Mesendoderm (in vitro differentiated cells): ENCODE measurements around the gene IP6K2.
"Not testable (repeated sequence)": the region's sequence is repeated elsewhere in the genome, so short reads cannot be mapped to it uniquely, and the experiment has no call there.

Experiments
- DNase-seq: peaks from one replicate; pipeline ENCODE4 v3.0.0; 2013
- H2AK5ac ChIP-seq: 2 replicates; pipeline ENCODE4 v1.6.1; 2013; ENCODE audit warnings: low read length, inconsistent platforms
- H2BK120ac ChIP-seq: 2 replicates; pipeline ENCODE4 v1.6.1; 2013; ENCODE audit warnings: low read depth, mild to moderate bottlenecking, low read length, moderate library complexity, mixed read lengths
- H2BK15ac ChIP-seq: replicated peaks from 2 replicates; pipeline ENCODE4 v1.6.1; 2013; ENCODE audit warnings: low read depth, mild to moderate bottlenecking, moderate library complexity
- H2BK5ac ChIP-seq: 2 replicates; pipeline ENCODE4 v1.6.1; 2013; ENCODE audit warnings: low read length, inconsistent platforms
- H3K18ac ChIP-seq: 2 replicates; pipeline ENCODE4 v1.6.1; 2013; ENCODE audit warnings: mild to moderate bottlenecking, low read length, mixed read lengths
- H3K23ac ChIP-seq: one replicate; pipeline ENCODE4 v1.6.1; 2013; ENCODE audit warnings: low read length
- H3K27ac ChIP-seq: 2 replicates; pipeline ENCODE4 v1.5.1; 2013; ENCODE audit warnings: low read depth, mild to moderate bottlenecking, inconsistent platforms, low read length, moderate library complexity
- H3K27me3 ChIP-seq: 2 replicates; pipeline ENCODE4 v1.6.1; 2013; ENCODE audit warnings: low read length, control low read depth, mild to moderate bottlenecking, inconsistent platforms; ENCODE audit not compliant: insufficient read depth, poor library complexity
- H3K36me3 ChIP-seq: 2 replicates; pipeline ENCODE4 v1.6.1; 2013; ENCODE audit warnings: low read length, inconsistent platforms; ENCODE audit not compliant: control insufficient read depth, insufficient read depth
- H3K4ac ChIP-seq: one replicate; pipeline ENCODE4 v1.6.1; 2013; ENCODE audit warnings: low read depth, mild to moderate bottlenecking, low read length, moderate library complexity
- H3K4me1 ChIP-seq: 2 replicates; pipeline ENCODE4 v1.6.1; 2013; ENCODE audit warnings: low read depth, low read length, inconsistent platforms; ENCODE audit not compliant: control insufficient read depth
- H3K4me2 ChIP-seq: 2 replicates; pipeline ENCODE4 v1.6.1; 2013; ENCODE audit warnings: low read length
- H3K4me3 ChIP-seq: 2 replicates; pipeline ENCODE4 v1.5.1; 2013; ENCODE audit warnings: mild to moderate bottlenecking, low read length
- H3K56ac ChIP-seq: one replicate; pipeline ENCODE4 v1.6.1; 2013; ENCODE audit warnings: low read length
- H3K79me1 ChIP-seq: 2 replicates; pipeline ENCODE4 v1.6.1; 2013; ENCODE audit warnings: low read length, inconsistent platforms
- H3K79me2 ChIP-seq: 2 replicates; pipeline ENCODE4 v1.6.1; 2013; ENCODE audit warnings: mild to moderate bottlenecking, low read length; ENCODE audit not compliant: control insufficient read depth, insufficient read depth
- H3K9ac ChIP-seq: 2 replicates; pipeline ENCODE4 v1.6.1; 2013; ENCODE audit warnings: low read length, inconsistent platforms
- H4K5ac ChIP-seq: one replicate; pipeline ENCODE4 v1.6.1; 2013; ENCODE audit warnings: low read length
- H4K8ac ChIP-seq: one replicate; pipeline ENCODE4 v1.6.1; 2013; ENCODE audit warnings: low read depth, mild to moderate bottlenecking, control low read depth, low read length, moderate library complexity
- WGBS: extraction: QIAGEN DNeasy Blood & Tissue Kit; methylation state at CpG from one replicate; pipeline ENCODE4 v1.1.7; 2013; ENCODE audit warnings: low lambda C conversion rate, missing lambda C conversion rate; ENCODE audit not compliant: insufficient coverage; ENCODE audit errors: extremely low coverage; 5-methylcytosine and 5-hydroxymethylcytosine counted together

The IP6K2 gene

GRCh38 chr3:48743773-48744172, 26.8 kb upstream of the IP6K2 start:
- Histone ChIP-seq H3K4me1 (no peaks in the 10 kb centered on the region), H2BK120ac (no peak overlapping the region), H2BK15ac (no peak overlapping the region), H3K4me3 (no peak overlapping the region), H3K56ac (no peak overlapping the region), H3K9ac (no peak overlapping the region), H3K18ac (no peak overlapping the region), H2AK5ac (no peak overlapping the region), H2BK5ac (no peak overlapping the region), H3K27ac (no peak overlapping the region), H4K5ac (no peak overlapping the region), H3K79me1 (no peaks in the 10 kb centered on the region), H3K23ac (no peak overlapping the region), H3K79me2 (no peaks in the 10 kb centered on the region), H3K36me3 (no peaks in the 10 kb centered on the region), H3K4ac (no peak overlapping the region), H4K8ac (no peak overlapping the region), H3K27me3 (no peaks in the 10 kb centered on the region), H3K4me2 (no peak overlapping the region)
- DNase-seq = no peak
- WGBS = no CpG with 5 or more reads among the region's 7 CpGs

GRCh38 chr3:48741226-48741625, 24.2 kb upstream of the IP6K2 start:
- H3K9ac ChIP-seq, H3K56ac ChIP-seq, H3K4me1 ChIP-seq, H3K27me3 ChIP-seq, H3K79me1 ChIP-seq, H2BK5ac ChIP-seq, H3K4ac ChIP-seq, H4K5ac ChIP-seq, H3K18ac ChIP-seq, H4K8ac ChIP-seq, H2BK120ac ChIP-seq, H2BK15ac ChIP-seq, H3K27ac ChIP-seq, H3K36me3 ChIP-seq, H2AK5ac ChIP-seq, H3K23ac ChIP-seq, DNase-seq, H3K4me3 ChIP-seq, H3K4me2 ChIP-seq, H3K79me2 ChIP-seq: not testable (repeated sequence)
- no CpG with 5 or more reads among the region's 10 CpGs for WGBS

GRCh38 chr3:48739955-48740823, 23.2 kb upstream of the IP6K2 start:
- no peak overlapping the region for H2BK120ac ChIP-seq
- H3K79me1 ChIP-seq = no peaks in the 10 kb centered on the region
- no peaks in the 10 kb centered on the region for H3K36me3 ChIP-seq
- H3K27ac ChIP-seq = no peak overlapping the region
- no CpG with 5 or more reads among the region's 15 CpGs for WGBS
- no peak overlapping the region for H3K4me3 ChIP-seq
- no peaks in the 10 kb centered on the region for H3K4me1 ChIP-seq
- no peak overlapping the region for H4K8ac ChIP-seq
- no peaks in the 10 kb centered on the region for H3K79me2 ChIP-seq
- H2BK15ac ChIP-seq = no peak overlapping the region
- peak overlapping the region; percentile 63 for H3K56ac ChIP-seq
- no peak overlapping the region for H2BK5ac ChIP-seq
- H3K9ac ChIP-seq = no peak overlapping the region
- peak; percentile 85 for DNase-seq
- no peak overlapping the region for H3K4ac ChIP-seq
- H2AK5ac ChIP-seq = no peak overlapping the region
- no peaks in the 10 kb centered on the region for H3K27me3 ChIP-seq
- H4K5ac ChIP-seq = no peak overlapping the region
- no peak overlapping the region for H3K4me2 ChIP-seq
- no peak overlapping the region for H3K18ac ChIP-seq
- H3K23ac ChIP-seq = no peak overlapping the region

GRCh38 chr3:48739617-48739954, 22.6 kb upstream of the IP6K2 start:
- H3K18ac ChIP-seq = no peak overlapping the region
- DNase-seq = no peak
- H3K79me2 ChIP-seq = no peaks in the 10 kb centered on the region
- H3K9ac ChIP-seq = no peak overlapping the region
- no peaks in the 10 kb centered on the region for H3K79me1 ChIP-seq
- no peak overlapping the region for H3K27ac ChIP-seq
- H3K27me3 ChIP-seq = no peaks in the 10 kb centered on the region
- no peak overlapping the region for H2BK120ac ChIP-seq
- H3K4me2 ChIP-seq = no peak overlapping the region
- H3K23ac ChIP-seq = no peak overlapping the region
- no peak overlapping the region for H3K4ac ChIP-seq
- no peak overlapping the region for H3K4me3 ChIP-seq
- no peak overlapping the region for H4K5ac ChIP-seq
- no CpG with 5 or more reads among the region's 6 CpGs for WGBS
- no peaks in the 10 kb centered on the region for H3K4me1 ChIP-seq
- H3K36me3 ChIP-seq = no peaks in the 10 kb centered on the region
- no peak overlapping the region for H2BK5ac ChIP-seq
- H4K8ac ChIP-seq = no peak overlapping the region
- H2BK15ac ChIP-seq = no peak overlapping the region
- H3K56ac ChIP-seq = peak overlapping the region; percentile 30
- no peak overlapping the region for H2AK5ac ChIP-seq

- Histone ChIP-seq H3K36me3 (no peaks in the 10 kb centered on the region), H3K4me3 (no peak overlapping the region), H3K9ac (no peak overlapping the region), H3K27ac (no peak overlapping the region), H2AK5ac (no peak overlapping the region), H4K5ac (no peak overlapping the region), H3K23ac (no peak overlapping the region), H4K8ac (no peak overlapping the region), H3K4me2 (no peak overlapping the region), H3K4ac (no peak overlapping the region), H3K56ac (no peak overlapping the region), H3K4me1 (no peaks in the 10 kb centered on the region), H3K18ac (no peak overlapping the region), H3K27me3 (no peaks in the 10 kb centered on the region), H3K79me2 (no peaks in the 10 kb centered on the region), H2BK15ac (no peak overlapping the region), H3K79me1 (no peaks in the 10 kb centered on the region), H2BK120ac (no peak overlapping the region), H2BK5ac (no peak overlapping the region)
- DNase-seq = no peak
- no CpG with 5 or more reads among the region's 9 CpGs for WGBS
Observed at GRCh38 chr3:48738926-48739616, 22.1 kb upstream of the IP6K2 start.
